Activated CD4-positive, alpha-beta T cell treated with anti-CD3 and anti-CD28 coated beads, Interleukin-2, amount 50 U/mL, for 4 hours (primary cell): ENCODE results near the gene PKDCC.

Experiments used
- DNase-seq, 2 experiments: peaks; one replicate each; pipeline ENCODE4 v3.0.0-alpha.2; 2020

The PKDCC gene

GRCh38 chr2:42050010-42050702 lies 2.3 kb downstream of the PKDCC start:
- no peak for DNase-seq

- no peak for DNase-seq
These were observed 3.1 kb downstream of the PKDCC start for GRCh38 chr2:42050703-42051542.

GRCh38 chr2:42051543-42052235 lies 3.9 kb downstream of the PKDCC start:
- no peak for DNase-seq

- no peak for DNase-seq
These were observed 5.1 kb downstream of the PKDCC start for GRCh38 chr2:42052702-42053481.

- DNase-seq, result no peak
These were observed 5.6 kb downstream of the PKDCC start for GRCh38 chr2:42053482-42053790.

GRCh38 chr2:42053791-42054701 lies 6.2 kb downstream of the PKDCC start:
- no peak for DNase-seq

GRCh38 chr2:42054714-42055430 lies 7.1 kb downstream of the PKDCC start:
- DNase-seq, result no peak

GRCh38 chr2:42055573-42056514 lies 8.0 kb downstream of the PKDCC start:
- no peak for DNase-seq

GRCh38 chr2:42057159-42057901 lies 9.5 kb downstream of the PKDCC start:
- no peak for DNase-seq

GRCh38 chr2:42057902-42058450 lies 10.2 kb downstream of the PKDCC start:
- no peak for DNase-seq

- DNase-seq, result no peak
These were observed 11.6 kb downstream of the PKDCC start for GRCh38 chr2:42059261-42059898.

- DNase-seq, result no peak
These were observed 12.2 kb downstream of the PKDCC start for GRCh38 chr2:42060028-42060427.

GRCh38 chr2:42060718-42061619 lies 13.1 kb downstream of the PKDCC start:
- no peak for DNase-seq

- no peak for DNase-seq
These were observed 14.0 kb downstream of the PKDCC start for GRCh38 chr2:42061839-42062238.

GRCh38 chr2:42063431-42064171 lies 15.8 kb downstream of the PKDCC start:
- no peak for DNase-seq

- DNase-seq, result no peak
These were observed 16.7 kb downstream of the PKDCC start for GRCh38 chr2:42064417-42064942.
